Erythroblast (primary cell): ENCODE data around the gene SMARCC2.
A peak's percentile ranks its signal among the peaks of the same experiment; 100 is the strongest.

Source experiments
- DNase-seq, 2 experiments: peaks; one replicate each; lab custom pipeline; 2025; lab: John Stamatoyannopoulos, UW
- GATA1 ChIP-seq: IDR thresholded peaks from 2 replicates; pipeline ENCODE4 v1.6.1; 2011; ENCODE audit warnings: low read depth, mild to moderate bottlenecking, control low read depth, low read length, moderate library complexity
- POLR2A ChIP-seq: IDR thresholded peaks from 2 replicates; pipeline ENCODE4 v1.6.1; 2011; ENCODE audit warnings: mild to moderate bottlenecking, low read length

SMARCC2 gene

GRCh38 chr12:56141946-56142784, 47.1 kb downstream of the SMARCC2 start:
- DNase-seq = no peak
- TF ChIP-seq POLR2A (no peak), GATA1 (no peak)

- no peak for TF ChIP-seq GATA1
- no peak for TF ChIP-seq POLR2A
- DNase-seq = no peak
Measured at GRCh38 chr12:56137853-56138571, 51.3 kb downstream of the SMARCC2 start.

GRCh38 chr12:56134897-56135296, 54.4 kb downstream of the SMARCC2 start:
- DNase-seq = no peak
- TF ChIP-seq POLR2A = no peak
- TF ChIP-seq GATA1 = no peak

- no peak for DNase-seq
- no peak for TF ChIP-seq GATA1
- TF ChIP-seq POLR2A = no peak
Measured at GRCh38 chr12:56130876-56131275, 58.4 kb downstream of the SMARCC2 start.

- no peak for TF ChIP-seq GATA1
- no peak for DNase-seq
Measured at GRCh38 chr12:56129942-56130495, 59.3 kb downstream of the SMARCC2 start.

- peak; percentile 70 to 74 for DNase-seq
- TF ChIP-seq GATA1 = no peak
- TF ChIP-seq POLR2A = peak; percentile 28
Measured at GRCh38 chr12:56129206-56129941, 59.9 kb downstream of the SMARCC2 start.

GRCh38 chr12:56128670-56129205, 60.5 kb downstream of the SMARCC2 start:
- TF ChIP-seq GATA1 (no peak), POLR2A (no peak)
- DNase-seq = peak; percentile 47 to 65

GRCh38 chr12:56127888-56128669, 61.2 kb downstream of the SMARCC2 start, which contains the start of gene ESYT1:
TSS of gene ESYT1 (plus strand) at chr12:56128267. CDS start at chr12:56128320, 53 bp downstream.
- peak; percentile 99 to 100 for DNase-seq
- TF ChIP-seq POLR2A = peak; percentile 93
- no peak for TF ChIP-seq GATA1

GRCh38 chr12:56127485-56127887, 61.8 kb downstream of the SMARCC2 start:
- no peak for DNase-seq
- TF ChIP-seq GATA1 (no peak), POLR2A (no peak)

- peak; percentile 79 to 86 for DNase-seq
Measured at GRCh38 chr12:56126732-56127239, 62.5 kb downstream of the SMARCC2 start.

GRCh38 chr12:56124133-56124532, 65.2 kb downstream of the SMARCC2 start:
- TF ChIP-seq GATA1 (no peak), POLR2A (no peak)
- no peak for DNase-seq

More at GRCh38 chr12:56126732-56127239, 62.5 kb downstream of the SMARCC2 start:
- no peak for TF ChIP-seq POLR2A

GRCh38 chr12:56122637-56123036, 66.6 kb downstream of the SMARCC2 start:
- TF ChIP-seq POLR2A = no peak
- no peak for TF ChIP-seq GATA1
- no peak for DNase-seq
